GM12891 (cell line): ENCODE measurements around the gene PDLIM4.

Experiments
- DNase-seq: peaks from one replicate; pipeline ENCODE4 v3.0.0; 2011; ENCODE audit warnings: low spot score; ENCODE audit not compliant: insufficient read length
- FAIRE-seq: peaks from 2 replicates; lab custom pipeline; 2011; peaks lifted over from hg19 to GRCh38; lab: Jason Lieb, UNC
- PAX5 ChIP-seq: IDR thresholded peaks from 2 replicates; pipeline ENCODE4 v1.6.1; 2011; ENCODE audit warnings: low read length, moderate library complexity, mild to moderate bottlenecking; ENCODE audit not compliant: insufficient read depth, severe bottlenecking
- POLR2A ChIP-seq: IDR thresholded peaks from 2 replicates; pipeline ENCODE4 v1.6.1; 2011; ENCODE audit warnings: low read depth, low read length, control low read depth
- POLR2AphosphoS5 ChIP-seq: IDR thresholded peaks from 2 replicates; pipeline ENCODE4 v1.6.1; 2011; ENCODE audit warnings: low read depth, low read length, control low read depth
- POU2F2 ChIP-seq: IDR thresholded peaks from 2 replicates; pipeline ENCODE4 v1.6.1; 2011; ENCODE audit warnings: low read depth, mild to moderate bottlenecking, control low read depth, low read length, moderate library complexity
- SPI1 ChIP-seq: IDR thresholded peaks from 2 replicates; pipeline ENCODE4 v1.6.1; 2011; ENCODE audit warnings: low read depth, low read length, control low read depth
- TAF1 ChIP-seq: IDR thresholded peaks from 2 replicates; pipeline ENCODE4 v1.6.1; 2011; ENCODE audit warnings: low read depth, low read length, control low read depth

The PDLIM4 gene

GRCh38 chr5:132272311-132273210, 15.1 kb downstream of the PDLIM4 start:
- DNase-seq (peak; percentile 60), FAIRE-seq (no peak)
- no peak for TF ChIP-seq SPI1
- no peak for TF ChIP-seq POLR2AphosphoS5
- no peak for TF ChIP-seq TAF1
- no peak for TF ChIP-seq PAX5
- no peak for TF ChIP-seq POU2F2
- no peak for TF ChIP-seq POLR2A

DNA sequence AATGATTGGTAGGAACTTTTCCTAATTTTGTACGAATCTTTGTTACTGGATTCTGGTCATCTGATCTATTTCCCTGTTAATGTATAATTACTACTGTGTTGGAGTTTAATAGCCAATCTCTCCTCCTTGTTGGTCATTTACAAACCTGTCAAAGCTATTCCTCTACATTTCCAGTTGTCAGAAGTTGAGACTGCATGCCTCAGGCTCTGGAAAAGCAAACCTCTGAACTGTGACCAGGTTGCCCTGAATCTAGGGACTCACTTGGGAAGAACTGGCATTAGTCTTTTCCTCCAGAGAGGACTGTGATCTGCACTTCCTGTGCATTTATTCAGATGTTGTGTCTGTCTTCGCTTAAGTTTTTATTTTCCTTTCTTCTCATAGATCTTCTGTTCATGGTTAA, 16.1 kb downstream of the PDLIM4 start:
- TF ChIP-seq SPI1 (no peak), TAF1 (no peak), PAX5 (no peak), POU2F2 (no peak), POLR2AphosphoS5 (no peak), POLR2A (no peak)
- FAIRE-seq (no peak), DNase-seq (no peak)

DNA sequence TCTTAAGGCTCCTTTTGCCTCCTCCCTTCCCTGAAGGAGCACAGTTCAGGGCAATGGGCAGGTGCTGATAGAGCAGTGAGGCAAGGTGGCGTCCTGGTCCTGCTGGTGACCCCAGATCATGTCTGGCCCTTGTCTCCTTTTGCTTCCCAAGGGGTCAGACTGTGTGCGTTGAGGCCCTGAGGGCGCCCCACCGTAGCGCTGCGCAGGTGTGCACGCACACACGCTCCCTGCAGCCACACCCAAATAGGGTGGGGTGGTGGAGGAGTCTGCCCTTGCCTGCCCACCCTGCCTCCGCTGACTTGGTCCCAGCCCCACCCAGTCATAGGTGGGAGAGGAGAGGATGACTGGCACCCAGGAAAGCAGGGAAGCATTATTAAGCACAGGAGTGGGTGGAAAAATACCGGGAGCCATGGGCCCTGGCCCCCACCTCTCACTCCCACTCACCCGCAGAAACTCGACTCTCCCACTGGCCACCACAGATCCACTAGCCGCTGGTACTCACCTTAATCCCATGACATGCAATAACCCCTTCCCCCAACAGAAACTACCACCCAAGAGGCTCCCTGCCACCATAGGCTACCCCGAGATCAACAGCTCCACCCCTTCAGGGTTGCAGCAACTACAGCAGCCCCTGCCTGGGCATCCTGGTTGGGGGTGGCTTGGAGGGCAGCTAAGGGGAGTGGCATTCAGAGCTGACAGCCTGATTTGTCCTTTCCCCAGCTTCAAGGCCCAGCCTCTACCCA, 16.7 kb downstream of the PDLIM4 start:
- FAIRE-seq (no peak), DNase-seq (no peak)
- TF ChIP-seq SPI1 (no peak), PAX5 (no peak), POLR2AphosphoS5 (no peak), TAF1 (no peak)

DNA sequence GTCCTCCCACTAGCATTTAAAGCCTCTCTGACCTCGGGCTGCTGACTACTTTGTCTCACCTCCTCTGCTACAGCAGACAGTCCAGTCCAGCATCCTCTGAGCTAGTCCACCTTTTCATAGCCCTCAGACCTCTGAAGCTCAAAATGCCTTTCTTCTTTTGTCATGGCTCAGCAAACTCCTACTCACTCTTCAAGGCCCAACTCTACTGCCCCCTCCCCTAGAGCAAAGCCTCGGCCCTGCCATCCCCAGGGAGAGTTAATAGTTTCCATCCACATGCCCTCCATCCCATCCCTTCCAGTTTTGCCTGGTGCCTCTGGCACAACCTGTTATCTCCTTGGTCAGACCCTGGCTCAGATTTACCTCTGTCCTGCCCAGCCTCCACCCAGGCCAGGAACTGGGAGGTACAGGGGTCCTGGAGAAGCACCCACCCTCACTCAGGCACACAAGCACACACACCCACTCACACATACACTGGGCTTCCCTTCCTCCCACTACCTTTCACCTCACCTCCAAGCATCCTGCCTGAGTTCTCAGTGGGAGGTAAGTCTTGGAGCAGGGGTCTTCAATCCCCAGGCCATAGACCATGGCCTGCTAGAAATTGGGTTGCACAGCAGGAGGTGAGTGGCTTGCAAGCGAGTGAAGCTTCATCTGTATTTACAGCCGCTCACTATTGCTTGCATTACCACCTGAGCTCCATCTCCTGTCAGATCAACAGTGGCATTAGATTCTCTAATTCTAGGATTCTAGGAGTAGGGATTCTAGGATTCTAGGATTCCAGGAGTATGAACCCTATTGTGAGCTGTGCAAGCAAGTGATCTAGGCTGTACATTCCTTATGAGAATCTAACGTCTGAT, 18.1 kb downstream of the PDLIM4 start:
- TF ChIP-seq SPI1 (no peak), TAF1 (no peak), POU2F2 (no peak)
- FAIRE-seq (no peak), DNase-seq (no peak)

DNA sequence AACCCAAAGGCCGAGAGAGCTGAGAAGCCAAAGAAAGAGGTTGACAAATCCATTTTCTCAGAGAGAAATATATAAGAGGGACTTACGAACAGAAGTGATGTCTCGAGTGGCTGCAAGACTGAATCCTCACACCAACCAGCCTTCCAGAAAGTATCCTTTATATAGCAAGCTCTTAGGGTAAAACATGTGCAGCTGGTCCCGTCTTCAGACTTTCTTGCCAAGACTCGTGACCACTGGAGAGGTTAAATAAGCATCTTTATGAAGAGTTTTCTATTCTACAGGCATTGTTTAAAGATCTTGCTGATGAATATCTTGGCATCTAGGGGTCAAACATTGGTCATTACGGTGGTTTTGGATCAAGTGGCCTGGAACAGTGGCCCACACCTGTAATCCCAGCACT, 19.8 kb downstream of the PDLIM4 start:
- DNase-seq: no peak
- no peak for FAIRE-seq
- TF ChIP-seq TAF1 (no peak), POU2F2 (no peak), SPI1 (no peak), PAX5 (no peak), POLR2AphosphoS5 (no peak), POLR2A (no peak)

GRCh38 chr5:132277971-132278853, 20.7 kb downstream of the PDLIM4 start:
- TF ChIP-seq POU2F2: no peak
- TF ChIP-seq PAX5: no peak
- TF ChIP-seq SPI1: no peak
- TF ChIP-seq POLR2AphosphoS5: no peak
- no peak for TF ChIP-seq TAF1
- no peak for TF ChIP-seq POLR2A
- DNase-seq (no peak), FAIRE-seq (no peak)

DNA sequence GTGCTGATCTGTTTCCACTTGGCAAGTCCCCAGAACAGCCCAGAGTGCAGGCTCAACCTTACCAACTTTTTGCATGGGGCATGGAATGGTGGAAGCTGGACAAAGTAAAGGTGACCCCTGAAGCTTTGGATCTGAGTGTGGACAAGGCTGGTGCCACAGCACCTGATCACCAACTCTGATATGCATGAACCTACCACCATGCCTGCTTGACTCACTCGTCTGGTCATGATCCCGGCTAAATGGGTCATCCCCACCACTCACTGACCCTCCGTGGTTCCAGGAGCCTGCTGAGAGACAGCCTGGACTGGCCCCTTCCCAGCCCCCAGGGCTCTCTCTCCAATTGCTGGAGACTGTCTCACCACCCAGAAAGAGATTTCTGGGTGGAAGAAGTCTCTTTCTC, 22.3 kb downstream of the PDLIM4 start:
- DNase-seq (no peak), FAIRE-seq (no peak)
- TF ChIP-seq PAX5 (no peak), POU2F2 (no peak)

DNA sequence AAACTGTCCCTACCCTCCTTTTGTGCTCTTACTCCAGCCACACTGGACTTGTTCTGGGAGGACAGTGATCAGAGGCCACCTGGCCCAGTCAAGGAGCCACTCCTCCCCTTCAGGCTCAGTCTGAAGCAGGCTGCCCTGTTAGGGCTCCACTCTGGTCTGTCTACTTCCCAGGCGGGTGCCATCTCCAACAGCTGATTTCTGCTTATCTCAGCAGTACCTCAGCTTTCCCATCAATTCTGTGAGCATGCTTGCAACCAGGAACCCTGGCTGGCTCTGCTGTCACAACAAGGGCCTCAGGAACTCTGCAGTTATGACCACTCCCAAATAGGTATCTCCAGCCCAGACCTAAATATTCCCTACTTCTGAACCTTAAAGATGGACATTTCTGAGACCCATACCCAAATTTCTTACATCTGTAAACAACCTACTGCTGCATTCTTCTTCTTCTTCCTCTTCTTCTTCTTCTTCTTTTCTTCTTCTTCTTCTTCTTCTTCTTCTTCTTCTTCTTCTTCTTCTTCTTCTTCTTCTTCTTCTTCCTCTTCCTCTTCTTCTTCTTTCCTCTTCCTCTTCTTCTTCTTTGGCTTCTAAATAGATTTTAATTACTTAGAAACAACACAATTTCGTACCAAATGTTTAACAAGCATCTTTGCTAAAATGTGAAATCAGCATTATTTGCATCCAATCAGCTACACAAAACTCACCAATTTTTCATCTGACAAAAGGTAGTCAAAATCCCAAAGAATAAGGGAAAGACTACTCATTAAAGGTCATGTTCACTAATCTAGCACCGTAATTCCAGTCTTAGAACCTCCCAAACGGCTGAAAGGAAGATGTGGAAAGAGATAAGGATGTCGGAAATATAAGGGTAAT, 23.1 kb downstream of the PDLIM4 start:
- FAIRE-seq (no peak), DNase-seq (no peak)
- no peak for TF ChIP-seq TAF1
- TF ChIP-seq POLR2AphosphoS5: no peak
- no peak for TF ChIP-seq PAX5
- no peak for TF ChIP-seq SPI1
- TF ChIP-seq POLR2A: no peak
